HCT116 (cell line): ENCODE results near the gene GNAI1. TPM values are rescaled to one million over a fixed set of nuclear protein-coding genes. Genes with fewer than 3 reads are reported as not detected.

ENCODE experiments used
- ATAC-seq: fragments of 200-7000 bp; cut with Tn5 transposase; 2 replicates; pipeline ENCODE4 v1.9.1; 2020; ENCODE audit warnings: mild to moderate bottlenecking, moderate library complexity
- BruUV-seq: library from RNA; stranded (reverse); fragments of 400-500 nt; replicated peaks from 2 replicates; lab custom pipeline; 2021; lab: Mats Ljungman, UMichigan
- CTCF ChIA-PET: fragments of 300-600 bp; sonication (Branson Sonifier 250); formaldehyde crosslinking; loops from one replicate; lab custom pipeline; 2021; ENCODE audit warnings: antibody characterized with exemption; lab: Charles Lee
- POLR2A ChIA-PET: fragments of 300-600, 350-600 bp; sonication (Branson Sonifier 250); formaldehyde crosslinking; loops from one replicate; lab custom pipeline; 2021; ENCODE audit warnings: antibody characterized with exemption; lab: Charles Lee
- RAD21 ChIA-PET, 2 experiments: fragments of 300-600 bp; sonication (Branson Sonifier 250); formaldehyde crosslinking; loops; one replicate each; lab custom pipeline; 2023; ENCODE audit warnings: low total read pairs in 2 of 2; ENCODE audit not compliant: uncharacterized antibody in 2 of 2, unreplicated experiment in 2 of 2, low non-redundant PET in 1 of 2; lab: Charles Lee
- DNase-seq: peaks from one replicate; pipeline ENCODE4 v3.0.0-alpha.2; 2010; ENCODE audit warnings: low read depth, low spot score
- H2AFZ ChIP-seq: fragments of 200-600 bp; shearing (Covaris generic), sonication (generic); 2 replicates; pipeline ENCODE4 v1.6.1; 2017; ENCODE audit warnings: low read depth, mixed run types, mixed read lengths, antibody characterized with exemption, low read length; ENCODE audit not compliant: poor library complexity, severe bottlenecking
- H3K27ac ChIP-seq: 2 replicates; pipeline ENCODE4 v1.5.1; 2012; ENCODE audit warnings: low read depth, low read length
- H3K27me3 ChIP-seq: fragments of 200-600 bp; sonication (generic); 2 replicates; pipeline ENCODE4 v1.6.1; 2016; ENCODE audit warnings: mixed run types, low read length, mixed read lengths; ENCODE audit not compliant: insufficient read depth
- H3K36me3 ChIP-seq, 2 experiments: fragments of 200-500 bp in 1 of 2; fragments of 200-600 bp in 1 of 2; sonication (Bioruptor generic) in 1 of 2; sonication (generic) in 1 of 2; 2 replicates each; pipeline versions ENCODE4 v1.5.1 to v1.6.1; 2014 to 2016; ENCODE audit warnings: low read length in 2 of 2, inconsistent platforms in 1 of 2, mixed read lengths in 1 of 2, mixed run types in 1 of 2; ENCODE audit not compliant: insufficient read depth in 2 of 2, control insufficient read depth in 1 of 2
- H3K4me1 ChIP-seq, 2 experiments: fragments of 200-600 bp in 1 of 2; sonication (generic) in 1 of 2; 2 replicates each; pipeline versions ENCODE4 v1.5.1 to v1.6.1; 2012 to 2017; ENCODE audit warnings: low read length in 2 of 2, inconsistent platforms in 1 of 2, mild to moderate bottlenecking in 1 of 2, mixed read lengths in 1 of 2, mixed run types in 1 of 2, moderate library complexity in 1 of 2; ENCODE audit not compliant: insufficient read depth in 2 of 2, control insufficient read depth in 1 of 2
- H3K4me2 ChIP-seq: fragments of 200-600 bp; sonication (generic); 2 replicates; pipeline ENCODE4 v1.6.1; 2017; ENCODE audit warnings: mixed run types, low read length, mixed read lengths
- H3K4me3 ChIP-seq, 2 experiments: fragments of 200-600 bp in 1 of 2; sonication (generic) in 1 of 2; replicated peaks in 1 of 2; 2 replicates each; pipeline ENCODE4 v1.5.1; 2011 to 2016; ENCODE audit warnings: low read length in 2 of 2, control low read depth in 1 of 2, low read depth in 1 of 2, mild to moderate bottlenecking in 1 of 2, mixed read lengths in 1 of 2, mixed run types in 1 of 2
- H3K79me2 ChIP-seq: fragments of 200-600 bp; sonication (generic); 2 replicates; pipeline ENCODE4 v1.6.1; 2017; ENCODE audit warnings: mild to moderate bottlenecking, mixed run types, low read length, moderate library complexity, mixed read lengths; ENCODE audit not compliant: insufficient read depth
- H3K9ac ChIP-seq: fragments of 200-600 bp; sonication (generic); 2 replicates; pipeline ENCODE4 v1.6.1; 2016; ENCODE audit warnings: low read length, mixed read lengths
- H3K9me2 ChIP-seq: fragments of 200-600 bp; sonication (generic), shearing (Covaris generic); 2 replicates; pipeline ENCODE4 v1.6.1; 2017; ENCODE audit warnings: mixed run types, mild to moderate bottlenecking, moderate library complexity; ENCODE audit not compliant: insufficient read depth
- H3K9me3 ChIP-seq, 2 experiments: fragments of 200-500 bp in 1 of 2; fragments of 200-600 bp in 1 of 2; sonication (Bioruptor generic) in 1 of 2; sonication (generic) in 1 of 2; 2 replicates each; pipeline ENCODE4 v1.6.1; 2014 to 2017; ENCODE audit warnings: low read length in 2 of 2, mixed read lengths in 2 of 2, inconsistent platforms in 1 of 2, low read depth in 1 of 2, mild to moderate bottlenecking in 1 of 2, mixed run types in 1 of 2, moderate library complexity in 1 of 2; ENCODE audit not compliant: control insufficient read depth in 1 of 2, insufficient read depth in 1 of 2
- H4K20me1 ChIP-seq: fragments of 200-600 bp; sonication (generic), shearing (Covaris generic); 2 replicates; pipeline ENCODE4 v1.6.1; 2017; ENCODE audit warnings: mixed run types, mild to moderate bottlenecking, moderate library complexity; ENCODE audit not compliant: insufficient read depth
- FOSL1 ChIP-seq: IDR thresholded peaks from 2 replicates; pipeline ENCODE4 v1.6.1; 2012; ENCODE audit warnings: low read depth
- POLR2AphosphoS5 ChIP-seq: IDR thresholded peaks from 2 replicates; pipeline ENCODE4 v1.6.1; 2011; ENCODE audit warnings: mild to moderate bottlenecking, low read depth, low read length, moderate library complexity
- SIN3A ChIP-seq: IDR thresholded peaks from 2 replicates; pipeline ENCODE4 v1.6.1; 2012; ENCODE audit warnings: low read depth
- TCF7L2 ChIP-seq: IDR thresholded peaks from 2 replicates; pipeline ENCODE4 v1.7.0; 2011; ENCODE audit warnings: borderline replicate concordance, inconsistent platforms; ENCODE audit not compliant: insufficient read depth, insufficient read length; ENCODE audit errors: extremely low read depth
- ZFX ChIP-seq: fragments of 450-650 bp; IDR thresholded peaks from 2 replicates; pipeline ENCODE4 v1.6.1; 2017
- intact Hi-C: fragments of 100-400 bp; cut with micrococcal nuclease; formaldehyde crosslinking; loops from 2 replicates; pipeline ENCODE4 v1.10.0; 2022
- total RNA-seq: library from RNA; stranded (reverse); gene quantifications from one replicate; pipeline ENCODE4 v1.2.1, GENCODE V29; 2021; ENCODE audit not compliant: unreplicated experiment
- TF ChIP-seq, protein P1 (sequence below): IDR thresholded peaks from 2 replicates; pipeline ENCODE4 v1.6.1; 2012; ENCODE audit warnings: low read depth
- TF ChIP-seq, protein P2 (sequence below): IDR thresholded peaks from 2 replicates; pipeline ENCODE4 v1.6.1; 2011; ENCODE audit warnings: mild to moderate bottlenecking, low read length, moderate library complexity; ENCODE audit not compliant: insufficient replicate concordance; ENCODE audit errors: extremely low read depth
- TF ChIP-seq, protein P3 (sequence below), 3 experiments: fragments of 200-600 bp in 1 of 3; sonication (generic) in 1 of 3; IDR thresholded peaks in 2 of 3; conservative IDR thresholded peaks in 1 of 3; 2 replicates each; pipeline ENCODE4 v1.5.1; 2012 to 2017; ENCODE audit warnings: low read depth in 2 of 3, low read length in 2 of 3, antibody characterized with exemption in 1 of 3, borderline replicate concordance in 1 of 3, control low read depth in 1 of 3, mild to moderate bottlenecking in 1 of 3, mixed read lengths in 1 of 3, mixed run types in 1 of 3, moderate library complexity in 1 of 3; ENCODE audit not compliant: insufficient read depth in 1 of 3

Gene GNAI1
- total RNA-seq, 1 experiment from 2014 or later: 148 TPM

DNA sequence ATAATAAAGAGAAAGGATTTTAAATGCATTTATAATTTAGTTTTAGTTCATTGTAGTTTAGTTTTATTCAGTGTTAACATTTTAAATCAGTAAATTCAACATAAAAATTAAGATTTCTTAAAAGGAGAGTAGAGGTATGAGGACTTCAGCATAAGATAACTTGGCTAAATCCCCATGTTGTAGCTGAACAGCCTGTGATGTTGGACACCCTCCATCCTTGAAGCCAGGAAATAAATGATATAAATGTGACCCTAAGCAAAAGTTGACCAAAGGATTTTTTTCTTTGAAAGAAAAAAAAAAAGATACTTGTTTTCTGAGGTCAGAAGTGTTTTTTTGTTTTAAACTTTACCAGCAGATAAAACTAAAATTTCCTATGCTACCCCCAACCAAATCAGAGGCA is 48.7 kb downstream of the GNAI1 start:
- peaks cover 100% of the 10 kb centered on the region for H3K79me2 ChIP-seq
- no peaks in the 10 kb centered on the region for H3K9me2 ChIP-seq
- peak overlapping the region; percentile 42 for H3K9ac ChIP-seq
- DNase-seq (no peak), ATAC-seq (no peak)
- H4K20me1 ChIP-seq: peaks cover 10% of the 10 kb centered on the region; the same call in 1 of the 2 replicates
- H2AFZ ChIP-seq: no peak overlapping the region
- ChIA-PET RAD21 (no interaction called here), POLR2A (no interaction called here), CTCF (no interaction called here)
- no peaks in the 10 kb centered on the region for H3K36me3 ChIP-seq
- no TSS peak for BruUV-seq
- TF ChIP-seq, protein P1, sequence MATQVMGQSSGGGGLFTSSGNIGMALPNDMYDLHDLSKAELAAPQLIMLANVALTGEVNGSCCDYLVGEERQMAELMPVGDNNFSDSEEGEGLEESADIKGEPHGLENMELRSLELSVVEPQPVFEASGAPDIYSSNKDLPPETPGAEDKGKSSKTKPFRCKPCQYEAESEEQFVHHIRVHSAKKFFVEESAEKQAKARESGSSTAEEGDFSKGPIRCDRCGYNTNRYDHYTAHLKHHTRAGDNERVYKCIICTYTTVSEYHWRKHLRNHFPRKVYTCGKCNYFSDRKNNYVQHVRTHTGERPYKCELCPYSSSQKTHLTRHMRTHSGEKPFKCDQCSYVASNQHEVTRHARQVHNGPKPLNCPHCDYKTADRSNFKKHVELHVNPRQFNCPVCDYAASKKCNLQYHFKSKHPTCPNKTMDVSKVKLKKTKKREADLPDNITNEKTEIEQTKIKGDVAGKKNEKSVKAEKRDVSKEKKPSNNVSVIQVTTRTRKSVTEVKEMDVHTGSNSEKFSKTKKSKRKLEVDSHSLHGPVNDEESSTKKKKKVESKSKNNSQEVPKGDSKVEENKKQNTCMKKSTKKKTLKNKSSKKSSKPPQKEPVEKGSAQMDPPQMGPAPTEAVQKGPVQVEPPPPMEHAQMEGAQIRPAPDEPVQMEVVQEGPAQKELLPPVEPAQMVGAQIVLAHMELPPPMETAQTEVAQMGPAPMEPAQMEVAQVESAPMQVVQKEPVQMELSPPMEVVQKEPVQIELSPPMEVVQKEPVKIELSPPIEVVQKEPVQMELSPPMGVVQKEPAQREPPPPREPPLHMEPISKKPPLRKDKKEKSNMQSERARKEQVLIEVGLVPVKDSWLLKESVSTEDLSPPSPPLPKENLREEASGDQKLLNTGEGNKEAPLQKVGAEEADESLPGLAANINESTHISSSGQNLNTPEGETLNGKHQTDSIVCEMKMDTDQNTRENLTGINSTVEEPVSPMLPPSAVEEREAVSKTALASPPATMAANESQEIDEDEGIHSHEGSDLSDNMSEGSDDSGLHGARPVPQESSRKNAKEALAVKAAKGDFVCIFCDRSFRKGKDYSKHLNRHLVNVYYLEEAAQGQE: no peak
- TF ChIP-seq FOSL1 (no peak), ZFX (no peak), SIN3A (no peak), TCF7L2 (no peak), POLR2AphosphoS5 (no peak)
- TF ChIP-seq, protein P2, sequence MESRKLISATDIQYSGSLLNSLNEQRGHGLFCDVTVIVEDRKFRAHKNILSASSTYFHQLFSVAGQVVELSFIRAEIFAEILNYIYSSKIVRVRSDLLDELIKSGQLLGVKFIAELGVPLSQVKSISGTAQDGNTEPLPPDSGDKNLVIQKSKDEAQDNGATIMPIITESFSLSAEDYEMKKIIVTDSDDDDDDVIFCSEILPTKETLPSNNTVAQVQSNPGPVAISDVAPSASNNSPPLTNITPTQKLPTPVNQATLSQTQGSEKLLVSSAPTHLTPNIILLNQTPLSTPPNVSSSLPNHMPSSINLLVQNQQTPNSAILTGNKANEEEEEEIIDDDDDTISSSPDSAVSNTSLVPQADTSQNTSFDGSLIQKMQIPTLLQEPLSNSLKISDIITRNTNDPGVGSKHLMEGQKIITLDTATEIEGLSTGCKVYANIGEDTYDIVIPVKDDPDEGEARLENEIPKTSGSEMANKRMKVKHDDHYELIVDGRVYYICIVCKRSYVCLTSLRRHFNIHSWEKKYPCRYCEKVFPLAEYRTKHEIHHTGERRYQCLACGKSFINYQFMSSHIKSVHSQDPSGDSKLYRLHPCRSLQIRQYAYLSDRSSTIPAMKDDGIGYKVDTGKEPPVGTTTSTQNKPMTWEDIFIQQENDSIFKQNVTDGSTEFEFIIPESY: no peak
- TF ChIP-seq, protein P3, sequence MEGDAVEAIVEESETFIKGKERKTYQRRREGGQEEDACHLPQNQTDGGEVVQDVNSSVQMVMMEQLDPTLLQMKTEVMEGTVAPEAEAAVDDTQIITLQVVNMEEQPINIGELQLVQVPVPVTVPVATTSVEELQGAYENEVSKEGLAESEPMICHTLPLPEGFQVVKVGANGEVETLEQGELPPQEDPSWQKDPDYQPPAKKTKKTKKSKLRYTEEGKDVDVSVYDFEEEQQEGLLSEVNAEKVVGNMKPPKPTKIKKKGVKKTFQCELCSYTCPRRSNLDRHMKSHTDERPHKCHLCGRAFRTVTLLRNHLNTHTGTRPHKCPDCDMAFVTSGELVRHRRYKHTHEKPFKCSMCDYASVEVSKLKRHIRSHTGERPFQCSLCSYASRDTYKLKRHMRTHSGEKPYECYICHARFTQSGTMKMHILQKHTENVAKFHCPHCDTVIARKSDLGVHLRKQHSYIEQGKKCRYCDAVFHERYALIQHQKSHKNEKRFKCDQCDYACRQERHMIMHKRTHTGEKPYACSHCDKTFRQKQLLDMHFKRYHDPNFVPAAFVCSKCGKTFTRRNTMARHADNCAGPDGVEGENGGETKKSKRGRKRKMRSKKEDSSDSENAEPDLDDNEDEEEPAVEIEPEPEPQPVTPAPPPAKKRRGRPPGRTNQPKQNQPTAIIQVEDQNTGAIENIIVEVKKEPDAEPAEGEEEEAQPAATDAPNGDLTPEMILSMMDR (IDR thresholded peaks at IDR 0.05 in 2 of 3, conservative IDR thresholded peaks at IDR 0.05 in 1 of 3; ENCODE audit: borderline replicate concordance in 1 of 3, insufficient read depth in 1 of 3, low read depth in 2 of 3, low read length in 2 of 3): no peak
- H3K27ac ChIP-seq: peak overlapping the region; percentile 74
- H3K9me3 ChIP-seq: no peaks in the 10 kb centered on the region
- intact Hi-C loops: loop anchor here (5.0 kb wide), 1 partner anchor 46 kb away; no protein-coding TSS in a partner anchor
- peak overlapping the region; percentile 29 to 40 for H3K4me3 ChIP-seq
- H3K4me2 ChIP-seq: peak overlapping the region; percentile 67
- H3K27me3 ChIP-seq: no peaks in the 10 kb centered on the region
- peaks cover 92 to 98% of the 10 kb centered on the region in 2 experiments for H3K4me1 ChIP-seq
